ENCODE measurements around the gene BMP7. TPM values are rescaled to one million over a fixed set of nuclear protein-coding genes. Genes with fewer than 3 reads are reported as not detected.

The BMP7 gene
- total and polyA plus RNA-seq, 2 of the 13 experiments (the other 11 are each of a cell fraction or from before 2014, with no cell fraction given): not detected

DNA sequence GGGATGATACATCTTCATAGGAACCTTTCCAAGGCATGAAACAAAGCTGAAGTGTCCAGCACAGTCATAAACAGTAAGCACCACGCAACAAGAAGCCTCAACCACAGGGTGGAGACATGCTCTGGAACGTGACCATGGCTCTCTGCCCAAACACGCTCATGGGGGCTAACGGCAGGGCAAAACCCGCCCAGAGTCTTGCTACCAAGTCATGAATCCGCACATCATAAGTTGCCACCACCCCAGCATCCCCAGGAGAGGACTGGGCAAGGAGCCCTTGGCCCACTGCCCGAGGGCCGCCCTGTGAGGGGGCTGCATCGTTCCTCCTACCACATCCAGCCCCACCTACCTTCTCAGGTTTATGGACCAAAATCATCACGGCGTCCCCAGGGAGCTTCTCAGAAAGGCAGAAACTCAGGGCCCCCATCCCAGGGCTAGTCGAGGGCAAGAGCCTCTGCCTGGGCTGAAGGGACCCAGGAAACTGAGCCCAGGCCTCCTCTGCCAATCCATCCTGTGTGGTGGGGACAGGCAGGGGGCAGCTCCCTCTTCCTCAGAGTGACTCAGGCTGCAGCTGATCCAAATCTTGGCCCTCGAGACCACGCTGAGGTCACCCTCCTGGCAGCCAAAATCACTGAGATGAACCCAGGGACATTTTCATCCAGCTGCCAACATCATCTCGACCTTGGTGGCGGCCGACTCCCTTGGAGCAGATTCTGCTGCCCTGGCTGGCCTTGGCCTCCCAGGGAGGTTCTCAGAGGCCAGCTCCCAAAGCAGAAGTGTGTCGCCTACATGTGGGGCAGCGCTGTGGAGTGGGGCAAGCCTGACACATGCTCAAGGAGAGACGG is 42.6 kb downstream of the BMP7 start:
- POLR2A ChIA-PET: no interaction called here
- DNase-seq (ENCODE audit: low spot score): no peak
- Histone ChIP-seq H3K4me3 (replicated peaks in 1 of 3; ENCODE audit: insufficient read depth in 1 of 3, low read depth in 2 of 3, low read length in 3 of 3) (no peak overlapping the region), H3K9me3 (ENCODE audit: low read length) (no peaks in the 10 kb centered on the region), H3K9ac (ENCODE audit: insufficient read depth, low read depth, low read length) (no peak overlapping the region), H3K27ac (ENCODE audit: extremely low read length, insufficient read depth, low read length) (no peak overlapping the region), H3K79me2 (ENCODE audit: insufficient read depth, low read length) (no peaks in the 10 kb centered on the region), H2AFZ (ENCODE audit: low read length) (no peak overlapping the region), H3K27me3 (ENCODE audit: control insufficient read depth in 1 of 2, insufficient read depth in 2 of 2, low read length in 2 of 2) (peaks cover 11 to 71% of the 10 kb centered on the region in 2 experiments; a peak in 3 of 5 replicates), H4K20me1 (ENCODE audit: insufficient read depth, low read length) (no peaks in the 10 kb centered on the region; the same call in 1 of the 2 replicates), H3K36me3 (replicated peaks in 1 of 2; ENCODE audit: control insufficient read depth in 1 of 2, insufficient read depth in 2 of 2, low read length in 2 of 2) (no peaks in the 10 kb centered on the region), H3K4me2 (ENCODE audit: low read depth, low read length) (no peak overlapping the region), H3K4me1 (ENCODE audit: insufficient read depth, low read length) (no peaks in the 10 kb centered on the region)
- in situ Hi-C loops (cut with HindIII; ENCODE audit: extremely low pct_ligation_motif_present, low pct_unique_long_range_greater_than_20kb): no loop called here
- 15% methylated on average over 16 of the region's 20 CpGs for WGBS (ENCODE audit: low lambda C conversion rate)
- no peak for FAIRE-seq
- TF ChIP-seq NFE2L2 (IDR thresholded peaks at IDR 0.05; ENCODE audit: low read length): no peak
- no peak for TF ChIP-seq HMG20B (CRISPR knock-in tag; conservative IDR thresholded peaks at IDR 0.05)
- TF ChIP-seq POLR2AphosphoS5 (IDR thresholded peaks at IDR 0.05; ENCODE audit: low read depth, low read length): no peak
- TF ChIP-seq, protein P1, sequence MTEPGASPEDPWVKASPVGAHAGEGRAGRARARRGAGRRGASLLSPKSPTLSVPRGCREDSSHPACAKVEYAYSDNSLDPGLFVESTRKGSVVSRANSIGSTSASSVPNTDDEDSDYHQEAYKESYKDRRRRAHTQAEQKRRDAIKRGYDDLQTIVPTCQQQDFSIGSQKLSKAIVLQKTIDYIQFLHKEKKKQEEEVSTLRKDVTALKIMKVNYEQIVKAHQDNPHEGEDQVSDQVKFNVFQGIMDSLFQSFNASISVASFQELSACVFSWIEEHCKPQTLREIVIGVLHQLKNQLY (CRISPR knock-in tag; IDR thresholded peaks at IDR 0.05): no peak
- no peak for TF ChIP-seq TCF7 (IDR thresholded peaks at IDR 0.05; ENCODE audit: low read depth)
- TF ChIP-seq PLRG1 (conservative IDR thresholded peaks at IDR 0.05): no peak
- TF ChIP-seq THYN1 (CRISPR knock-in tag; IDR thresholded peaks at IDR 0.05; ENCODE audit: borderline replicate concordance, low read depth): no peak
- TF ChIP-seq ZNF629 (CRISPR knock-in tag; conservative IDR thresholded peaks at IDR 0.05): no peak
- TF ChIP-seq, protein P2, sequence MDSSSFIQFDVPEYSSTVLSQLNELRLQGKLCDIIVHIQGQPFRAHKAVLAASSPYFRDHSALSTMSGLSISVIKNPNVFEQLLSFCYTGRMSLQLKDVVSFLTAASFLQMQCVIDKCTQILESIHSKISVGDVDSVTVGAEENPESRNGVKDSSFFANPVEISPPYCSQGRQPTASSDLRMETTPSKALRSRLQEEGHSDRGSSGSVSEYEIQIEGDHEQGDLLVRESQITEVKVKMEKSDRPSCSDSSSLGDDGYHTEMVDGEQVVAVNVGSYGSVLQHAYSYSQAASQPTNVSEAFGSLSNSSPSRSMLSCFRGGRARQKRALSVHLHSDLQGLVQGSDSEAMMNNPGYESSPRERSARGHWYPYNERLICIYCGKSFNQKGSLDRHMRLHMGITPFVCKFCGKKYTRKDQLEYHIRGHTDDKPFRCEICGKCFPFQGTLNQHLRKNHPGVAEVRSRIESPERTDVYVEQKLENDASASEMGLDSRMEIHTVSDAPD (CRISPR knock-in tag; IDR thresholded peaks at IDR 0.05): no peak
- no TSS peak for BruUV-seq (replicated peaks)
- ATAC-seq: no peak
- CTCF ChIA-PET (ENCODE audit: low intra/inter-chr PET ratio, low total read pairs): no interaction called here
- intact Hi-C loops (cut with micrococcal nuclease; ENCODE audit: unreplicated experiment): no loop called here
